GF-D8 (cell line): ENCODE measurements around the gene USP31.

Source experiments
- DNase-seq: peaks from one replicate; lab custom pipeline; 2025; lab: John Stamatoyannopoulos, UW

USP31 gene

GRCh38 chr16:23092801-23093117 is 56.5 kb downstream of the USP31 start:
- DNase-seq: no peak

- DNase-seq: no peak
Observed at GRCh38 chr16:23092072-23092800, 57.0 kb downstream of the USP31 start.

- DNase-seq: no peak
Observed at GRCh38 chr16:23089111-23089510, 60.1 kb downstream of the USP31 start.

- DNase-seq: no peak
Observed at GRCh38 chr16:23088018-23088417, 61.2 kb downstream of the USP31 start.

- no peak for DNase-seq
Observed at GRCh38 chr16:23085949-23086348, 63.3 kb downstream of the USP31 start.

GRCh38 chr16:23082161-23082788 is 67.0 kb downstream of the USP31 start:
- no peak for DNase-seq

- DNase-seq: no peak
Observed at GRCh38 chr16:23081675-23082119, 67.6 kb downstream of the USP31 start.

- no peak for DNase-seq
Observed at GRCh38 chr16:23080747-23081146, 68.5 kb downstream of the USP31 start.

GRCh38 chr16:23080329-23080728 is 68.9 kb downstream of the USP31 start:
- DNase-seq: no peak

GRCh38 chr16:23079675-23080301 is 69.5 kb downstream of the USP31 start:
- no peak for DNase-seq

- DNase-seq: no peak
Observed at GRCh38 chr16:23074423-23074822, 74.8 kb downstream of the USP31 start.

GRCh38 chr16:23072769-23073549 is 76.3 kb downstream of the USP31 start:
- no peak for DNase-seq

- no peak for DNase-seq
Observed at GRCh38 chr16:23072084-23072599, 77.1 kb downstream of the USP31 start.

- no peak for DNase-seq
Observed at GRCh38 chr16:23071196-23072083, 77.8 kb downstream of the USP31 start.

- DNase-seq: no peak
Observed at GRCh38 chr16:23069844-23070243, 79.4 kb downstream of the USP31 start.

- no peak for DNase-seq
Observed at GRCh38 chr16:23068079-23068736, 81.0 kb downstream of the USP31 start.

- no peak for DNase-seq
Observed at GRCh38 chr16:23066676-23067075, 82.6 kb downstream of the USP31 start.

GRCh38 chr16:23064639-23065038 is 84.6 kb downstream of the USP31 start:
- DNase-seq: peak; percentile 83

- DNase-seq: no peak
Observed at GRCh38 chr16:23062524-23062923, 86.7 kb downstream of the USP31 start.

GRCh38 chr16:23061669-23062068 is 87.6 kb downstream of the USP31 start:
- no peak for DNase-seq
